Frontal cortex (tissue), 4 donors: ENCODE data around the gene SP3. TPM values are rescaled to one million over a fixed set of nuclear protein-coding genes. Genes with fewer than 3 reads are reported as not detected.

Experiments used
- DNase-seq, 2 donors: peaks; one replicate each; pipeline ENCODE4 v3.0.0; 2012; ENCODE audit warnings: low spot score in 2 of 2
- FAIRE-seq: peaks from 2 replicates; lab custom pipeline; 2012; peaks lifted over from hg19 to GRCh38; lab: Jason Lieb, UNC
- total RNA-seq: library from RNA; depleted of rRNA; stranded (reverse); fragments of >200 nt; gene quantifications from one replicate; pipeline ENCODE4 v1.2.3, GENCODE V29; 2014
- donor health status: control.
- donor health status: control.
- donor health status: control.

Gene SP3
- 159 TPM for total RNA-seq

- FAIRE-seq (peak; percentile 37), DNase-seq (peak; percentile 97 to 98)
Observed at GRCh38 chr2:173965372-173966025, at the start of gene SP3. SP3 (minus strand) TSS chr2:173965373; CDS start chr2:173965171, 202 bp downstream.

GRCh38 chr2:174014699-174015070 is 49.5 kb upstream of the SP3 start:
- DNase-seq (no peak), FAIRE-seq (no peak)

- no peak for FAIRE-seq
Observed at GRCh38 chr2:174014011-174014698, 49.0 kb upstream of the SP3 start.

GRCh38 chr2:174013315-174013751 is 48.2 kb upstream of the SP3 start:
- FAIRE-seq (no peak), DNase-seq (no peak)

More at GRCh38 chr2:174014011-174014698, 49.0 kb upstream of the SP3 start:
- DNase-seq: no peak

- FAIRE-seq (no peak), DNase-seq (peak; percentile 49 to 63)
Observed at GRCh38 chr2:174012347-174013314, 47.5 kb upstream of the SP3 start.

- no peak for FAIRE-seq
Observed at GRCh38 chr2:174011796-174012195, 46.6 kb upstream of the SP3 start.

GRCh38 chr2:174011173-174011572 is 46.0 kb upstream of the SP3 start:
- FAIRE-seq (no peak), DNase-seq (no peak)

More at GRCh38 chr2:174011796-174012195, 46.6 kb upstream of the SP3 start:
- DNase-seq: no peak

GRCh38 chr2:174009488-174010223 is 44.5 kb upstream of the SP3 start:
- FAIRE-seq (peak; percentile 70), DNase-seq (no peak)

- DNase-seq (no peak), FAIRE-seq (no peak)
Observed at GRCh38 chr2:174008720-174009119, 43.5 kb upstream of the SP3 start.

DNA sequence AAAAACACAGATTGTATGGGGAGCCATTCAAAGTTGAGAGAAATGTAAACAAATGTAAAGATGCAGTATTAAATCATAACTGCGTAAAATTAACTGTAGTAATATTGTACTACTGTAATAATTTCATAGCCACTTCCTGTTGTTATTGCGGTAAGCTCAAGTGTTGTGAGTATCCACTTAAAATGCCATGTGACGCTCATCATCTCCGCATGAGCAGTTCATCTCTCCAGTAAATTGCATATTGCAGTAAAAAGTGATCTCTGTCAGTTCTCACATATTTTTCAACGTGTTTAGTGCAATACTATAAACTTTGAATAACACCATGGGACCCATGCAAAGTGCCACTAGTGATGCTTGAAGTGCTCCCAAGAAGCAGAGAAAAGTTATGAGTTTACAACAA is 41.8 kb upstream of the SP3 start:
- DNase-seq: no peak
- FAIRE-seq: no peak

- FAIRE-seq: no peak
- no peak for DNase-seq
Observed at GRCh38 chr2:174005801-174006419, 40.7 kb upstream of the SP3 start.

GRCh38 chr2:174004905-174005605 is 39.9 kb upstream of the SP3 start:
- no peak for DNase-seq
- FAIRE-seq: no peak

GRCh38 chr2:174003720-174004695 is 38.8 kb upstream of the SP3 start:
- FAIRE-seq: no peak
- DNase-seq: no peak

DNA sequence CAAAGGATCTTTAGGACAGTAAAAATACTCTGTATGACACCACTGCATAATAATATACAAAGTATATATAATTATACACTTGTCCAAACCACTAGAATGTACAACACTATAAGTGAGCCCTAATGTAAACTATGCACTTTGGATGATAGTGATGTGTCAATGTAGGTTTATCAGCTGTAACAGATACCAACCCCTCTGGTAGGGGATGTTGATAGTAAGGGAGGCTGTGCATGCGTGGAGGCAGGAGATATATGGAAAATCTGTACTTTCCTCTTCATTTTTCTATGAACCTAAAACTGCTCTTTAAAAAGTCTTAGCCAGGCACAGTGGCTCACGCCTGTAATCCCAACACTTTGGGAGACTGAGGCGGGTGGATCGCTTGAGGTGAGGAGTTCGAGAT is 37.5 kb upstream of the SP3 start:
- FAIRE-seq (no peak), DNase-seq (no peak)

DNA sequence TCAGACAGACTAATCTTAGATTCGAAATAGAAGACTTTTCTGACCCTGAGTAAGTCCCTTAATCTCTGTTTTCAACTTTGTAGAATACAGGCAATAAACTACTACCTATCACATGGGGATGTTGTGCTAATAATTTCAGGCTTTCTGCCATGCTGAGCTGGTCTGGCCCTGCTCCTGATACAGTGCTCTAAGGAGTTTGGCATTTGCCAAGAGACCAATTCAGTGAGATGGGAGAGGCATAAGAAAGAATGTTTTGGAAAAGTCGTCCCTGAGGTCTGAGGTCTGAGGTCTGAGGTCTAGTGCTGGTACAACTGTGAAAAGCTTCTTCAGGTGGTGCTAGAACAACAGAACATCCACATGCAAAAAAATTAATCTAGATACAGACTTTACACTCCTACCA is 35.9 kb upstream of the SP3 start:
- FAIRE-seq (no peak), DNase-seq (no peak)

DNA sequence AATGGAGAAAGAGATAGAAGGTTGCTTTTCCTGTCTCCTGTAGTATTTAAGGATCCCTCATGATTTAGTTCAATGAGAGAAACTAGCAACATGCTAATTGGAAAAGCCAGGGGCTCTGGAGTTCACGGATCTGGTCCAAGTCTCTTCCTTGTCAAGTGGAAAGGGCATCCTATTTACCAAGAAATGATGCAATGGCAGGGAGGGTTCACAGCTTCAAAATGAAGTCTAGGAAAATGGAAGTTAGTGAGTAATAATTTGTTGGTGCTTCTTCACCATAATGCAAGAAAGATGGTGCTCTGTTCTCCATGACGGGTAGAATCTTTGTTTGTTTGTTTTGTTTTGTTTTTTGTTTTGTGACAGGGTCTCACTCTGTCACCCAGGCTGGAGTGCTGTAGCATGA is 34.6 kb upstream of the SP3 start:
- FAIRE-seq: no peak
- no peak for DNase-seq

DNA sequence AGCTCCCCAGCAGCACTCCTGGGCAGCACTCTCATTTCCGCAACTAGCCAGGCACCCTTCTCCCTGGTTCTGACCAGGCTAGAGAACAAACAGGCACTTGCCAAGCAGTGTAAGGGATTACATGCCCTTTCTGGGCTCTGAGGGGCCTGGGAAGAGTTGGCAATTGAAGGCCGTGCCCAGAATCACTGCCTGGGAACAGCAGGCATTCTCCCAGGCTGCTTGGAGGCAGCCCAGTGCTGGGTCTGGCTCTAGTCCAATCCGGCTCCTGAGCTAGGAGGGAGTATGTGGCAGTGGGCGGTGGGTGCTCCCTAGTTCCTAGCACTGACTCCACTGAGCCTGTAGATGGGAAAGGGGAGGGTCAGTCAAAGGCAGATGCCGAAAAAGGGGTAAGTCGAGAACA is 34.1 kb upstream of the SP3 start:
- FAIRE-seq: no peak

DNA sequence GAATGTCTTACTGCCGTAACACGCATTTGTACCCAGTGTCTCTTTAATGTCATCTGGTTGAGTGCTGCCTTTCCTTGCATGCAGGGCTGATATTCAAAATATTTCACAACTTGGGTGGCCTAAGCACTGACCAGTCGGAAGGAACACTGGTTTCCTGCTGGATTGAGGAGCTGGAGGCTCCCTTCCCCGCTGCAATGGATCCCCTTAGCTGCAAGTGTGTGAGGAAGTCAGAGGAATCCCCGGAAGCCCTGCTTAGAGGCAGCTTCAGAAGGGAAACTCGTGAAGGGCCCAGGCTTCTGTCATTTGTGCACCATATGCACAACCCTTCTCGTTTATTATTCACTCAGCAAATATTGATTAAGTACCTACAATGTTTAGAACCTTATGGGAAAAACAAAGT is 33.2 kb upstream of the SP3 start:
- DNase-seq (no peak), FAIRE-seq (no peak)

More for the DNA sequence above, 34.1 kb upstream of the SP3 start:
- DNase-seq: no peak
